H1 (cell line): ENCODE measurements around the gene NELL1. TPM values are rescaled to one million over a fixed set of nuclear protein-coding genes. Genes with fewer than 3 reads are reported as not detected.

Experiments
- CTCF ChIA-PET: fragments of 300-600 bp; sonication (Branson Sonifier 250); formaldehyde crosslinking; loops from one replicate; lab custom pipeline; 2021; ENCODE audit not compliant: partially characterized antibody; lab: Charles Lee
- POLR2A ChIA-PET: fragments of 300-600 bp; sonication (Branson Sonifier 250); formaldehyde crosslinking; loops from one replicate; lab custom pipeline; 2021; ENCODE audit warnings: inconsistent platforms; ENCODE audit not compliant: partially characterized antibody; lab: Charles Lee
- DNase-seq, 2 experiments: peaks; one replicate each; pipeline versions ENCODE4 v3.0.0 to v3.0.0-alpha.2; 2010 to 2022; ENCODE audit warnings: low spot score in 2 of 2, low read depth in 1 of 2, mixed read lengths in 1 of 2
- FAIRE-seq: peaks from 2 replicates; lab custom pipeline; 2011; peaks lifted over from hg19 to GRCh38; lab: Jason Lieb, UNC
- H2AFZ ChIP-seq: 2 replicates; pipeline ENCODE4 v1.8.1; 2012; ENCODE audit warnings: low read length, inconsistent platforms
- H2AK5ac ChIP-seq: 2 replicates; pipeline ENCODE4 v1.6.1; 2013; ENCODE audit warnings: low read depth, low read length
- H2BK120ac ChIP-seq: replicated peaks from 2 replicates; pipeline ENCODE3; 2013; ENCODE audit warnings: low read depth, low read length, inconsistent platforms
- H2BK12ac ChIP-seq: 2 replicates; pipeline ENCODE4 v1.6.1; 2013; ENCODE audit warnings: low read depth, low read length
- H2BK15ac ChIP-seq: 2 replicates; pipeline ENCODE4 v1.6.1; 2013; ENCODE audit warnings: low read length
- H2BK20ac ChIP-seq: 2 replicates; pipeline ENCODE4 v1.6.1; 2013; ENCODE audit warnings: low read length
- H2BK5ac ChIP-seq: 2 replicates; pipeline ENCODE4 v1.6.1; 2013; ENCODE audit warnings: low read depth, low read length
- H3K14ac ChIP-seq: 2 replicates; pipeline ENCODE4 v1.6.1; 2013; ENCODE audit warnings: inconsistent platforms; ENCODE audit not compliant: insufficient read length
- H3K18ac ChIP-seq: 2 replicates; pipeline ENCODE4 v1.6.1; 2013; ENCODE audit warnings: low read length; ENCODE audit errors: extremely low read depth
- H3K23ac ChIP-seq: 2 replicates; pipeline ENCODE4 v1.6.1; 2013; ENCODE audit warnings: inconsistent platforms; ENCODE audit not compliant: insufficient read length
- H3K23me2 ChIP-seq: 2 replicates; pipeline ENCODE4 v1.6.1; 2013; ENCODE audit warnings: low read depth, low read length
- H3K27ac ChIP-seq: 2 replicates; pipeline ENCODE4 v1.6.1; 2011; ENCODE audit warnings: low read depth, low read length, inconsistent platforms
- H3K27me3 ChIP-seq, 4 experiments: replicated peaks in 1 of 4; 1 replicate in 1 of 4; 2 replicates in 3 of 4; pipeline versions ENCODE4 v1.6.1 to v1.8.1; 2011 to 2013; ENCODE audit warnings: low read length in 3 of 4, mild to moderate bottlenecking in 3 of 4, inconsistent platforms in 2 of 4, mixed read lengths in 2 of 4, moderate library complexity in 1 of 4; ENCODE audit not compliant: control insufficient read depth in 3 of 4, insufficient read depth in 3 of 4; ENCODE audit errors: extremely low read depth in 1 of 4
- H3K36me3 ChIP-seq, 4 experiments: 2 replicates each; pipeline versions ENCODE4 v1.6.1 to v1.8.1; 2011 to 2013; ENCODE audit warnings: mild to moderate bottlenecking in 4 of 4, low read length in 3 of 4, moderate library complexity in 2 of 4, control low read depth in 1 of 4, inconsistent platforms in 1 of 4; ENCODE audit not compliant: insufficient read depth in 4 of 4, control insufficient read depth in 2 of 4
- H3K4ac ChIP-seq: replicated peaks from 2 replicates; pipeline ENCODE3; 2013; ENCODE audit warnings: low read length, low read depth, mixed read lengths, inconsistent platforms; ENCODE audit not compliant: insufficient read length
- H3K4me1 ChIP-seq, 4 experiments: replicated peaks in 1 of 4; 1 replicate in 1 of 4; 2 replicates in 3 of 4; pipeline versions ENCODE4 v1.6.1 to v1.8.1; 2011 to 2013; ENCODE audit warnings: low read length in 3 of 4, inconsistent platforms in 2 of 4, mixed read lengths in 1 of 4; ENCODE audit not compliant: insufficient read depth in 4 of 4, control insufficient read depth in 3 of 4
- H3K4me2 ChIP-seq, 2 experiments: 2 replicates each; pipeline versions ENCODE4 v1.6.1 to v1.8.1; 2011 to 2013; ENCODE audit warnings: low read depth in 2 of 2, low read length in 2 of 2, control low read depth in 1 of 2, inconsistent platforms in 1 of 2, mild to moderate bottlenecking in 1 of 2; ENCODE audit not compliant: insufficient read depth in 1 of 2
- H3K4me3 ChIP-seq, 4 experiments: fragments of 200-600, 300-600 bp in 1 of 4; sonication (generic), shearing (Covaris generic), sonication (Bioruptor Twin) in 1 of 4; 2 replicates each; pipeline versions ENCODE4 v1.5.1 to v1.8.1; 2011 to 2016; ENCODE audit warnings: low read length in 4 of 4, low read depth in 3 of 4, control low read depth in 2 of 4, inconsistent platforms in 2 of 4, mild to moderate bottlenecking in 2 of 4, mixed read lengths in 1 of 4, moderate library complexity in 1 of 4; ENCODE audit not compliant: insufficient read depth in 2 of 4; ENCODE audit errors: extremely low read depth in 1 of 4
- H3K56ac ChIP-seq: replicated peaks from 2 replicates; pipeline ENCODE3; 2013; ENCODE audit warnings: low read depth, mild to moderate bottlenecking, mixed read lengths, low read length, inconsistent platforms; ENCODE audit not compliant: insufficient read length
- H3K79me1 ChIP-seq: 2 replicates; pipeline ENCODE4 v1.6.1; 2013; ENCODE audit warnings: low read depth, low read length, control low read depth
- H3K79me2 ChIP-seq, 2 experiments: 2 replicates each; pipeline versions ENCODE4 v1.6.1 to v1.8.1; 2012 to 2013; ENCODE audit warnings: low read length in 2 of 2, mild to moderate bottlenecking in 2 of 2, inconsistent platforms in 1 of 2; ENCODE audit not compliant: insufficient read depth in 2 of 2, control insufficient read depth in 1 of 2
- H3K9ac ChIP-seq, 4 experiments: replicated peaks in 1 of 4; 1 replicate in 1 of 4; 2 replicates in 3 of 4; pipeline versions ENCODE4 v1.6.1 to v1.8.1; 2011 to 2013; ENCODE audit warnings: low read depth in 3 of 4, low read length in 3 of 4, control low read depth in 2 of 4, mild to moderate bottlenecking in 2 of 4, moderate library complexity in 2 of 4, inconsistent platforms in 1 of 4; ENCODE audit errors: extremely low read depth in 1 of 4
- H3K9me3 ChIP-seq, 2 experiments: 2 replicates each; pipeline versions ENCODE4 v1.6.1 to v1.8.1; 2012 to 2013; ENCODE audit warnings: mild to moderate bottlenecking in 2 of 2, moderate library complexity in 2 of 2, control low read depth in 1 of 2, inconsistent platforms in 1 of 2, low read depth in 1 of 2, low read length in 1 of 2, mixed read lengths in 1 of 2; ENCODE audit not compliant: insufficient read depth in 2 of 2
- H4K20me1 ChIP-seq, 2 experiments: replicated peaks in 1 of 2; 2 replicates each; pipeline versions ENCODE3 to v1.8.1; 2011 to 2013; ENCODE audit warnings: inconsistent platforms in 2 of 2, low read length in 2 of 2, mild to moderate bottlenecking in 1 of 2; ENCODE audit not compliant: insufficient read depth in 2 of 2, control insufficient read depth in 1 of 2
- H4K5ac ChIP-seq: 2 replicates; pipeline ENCODE4 v1.6.1; 2013; ENCODE audit warnings: low read length, low read depth, mixed read lengths, inconsistent platforms; ENCODE audit not compliant: insufficient read length
- H4K8ac ChIP-seq: 2 replicates; pipeline ENCODE4 v1.8.0; 2013; ENCODE audit warnings: mild to moderate bottlenecking, moderate library complexity, low read length, inconsistent platforms; ENCODE audit not compliant: insufficient read depth; ENCODE audit errors: extremely low read depth
- H4K91ac ChIP-seq: replicated peaks from 2 replicates; pipeline ENCODE3; 2013; ENCODE audit warnings: low read length, mixed read lengths, inconsistent platforms; ENCODE audit not compliant: insufficient read length
- JUND ChIP-seq: IDR thresholded peaks from 2 replicates; pipeline ENCODE4 v1.6.1; 2011; ENCODE audit warnings: mild to moderate bottlenecking, improper control_type of control experiment, low read length
- RNF2 ChIP-seq: fragments of 200-900, 300-1000 bp; sonication (generic); IDR thresholded peaks from 2 replicates; pipeline ENCODE4 v1.7.1; 2016; ENCODE audit warnings: borderline replicate concordance, low read depth, mild to moderate bottlenecking, antibody characterized with exemption, low read length; ENCODE audit not compliant: poor library complexity, severe bottlenecking; ENCODE audit errors: missing control alignments
- SIX5 ChIP-seq: IDR thresholded peaks from 2 replicates; pipeline ENCODE4 v1.6.1; 2011; ENCODE audit warnings: mild to moderate bottlenecking, low read depth, low read length
- SP1 ChIP-seq: IDR thresholded peaks from 2 replicates; pipeline ENCODE4 v1.6.1; 2011; ENCODE audit warnings: low read depth, low read length
- SUZ12 ChIP-seq: fragments of 200-600 bp; sonication (generic); IDR thresholded peaks from 2 replicates; pipeline ENCODE4 v1.6.1; 2012; ENCODE audit warnings: mild to moderate bottlenecking, inconsistent platforms, low read length, moderate library complexity, mixed read lengths
- TAF7 ChIP-seq: optimal IDR thresholded peaks from 2 replicates; pipeline ENCODE3; 2011; ENCODE audit warnings: low read depth, mild to moderate bottlenecking, inconsistent platforms, low read length, moderate library complexity, borderline replicate concordance
- WGBS, 2 experiments: shearing (Covaris generic) in 1 of 2; methylation state at CpG; one replicate each; pipeline versions ENCODE4 v1.1.6 to v1.1.7; 2013 to 2015; ENCODE audit warnings: low lambda C conversion rate in 2 of 2, mixed read lengths in 2 of 2, inconsistent platforms in 1 of 2, low coverage in 1 of 2, missing lambda C conversion rate in 1 of 2; ENCODE audit not compliant: insufficient replicate concordance in 2 of 2, insufficient coverage in 1 of 2, insufficient read length in 1 of 2; ENCODE audit errors: extremely low coverage in 1 of 2, missing lambda C conversion rate in 1 of 2; 5-methylcytosine and 5-hydroxymethylcytosine counted together
- polyA plus RNA-seq, 7 experiments: library from polyadenylated mRNA; depleted of rRNA in 3 of 7; stranded (reverse) in 5 of 7; unstranded in 2 of 7; fragments of >200 nt in 5 of 7; fragments of 200-250 nt in 2 of 7; gene quantifications; 1 replicate in 5 of 7; 2 replicates in 1 of 7; 4 replicates in 1 of 7; pipeline versions ENCODE4 v1.2.1 to v1.2.3, GENCODE V29; 2011 to 2013; ENCODE audit warnings: missing spikeins in 2 of 7, mixed read lengths in 2 of 7
- total RNA-seq: library from RNA; stranded (reverse); fragmentation: NEBNext Ultra II Directional; extraction: Animal tissue kit (Norgen Biotek cat#: 25700); gene quantifications from 2 replicates; pipeline ENCODE4 v1.2.1, GENCODE V29; 2021

The NELL1 gene
- total and polyA plus RNA-seq, 2 of the 8 experiments (the other 6 are each of a cell fraction or from before 2014, with no cell fraction given) = 0.21 TPM; not detected in 1

DNA sequence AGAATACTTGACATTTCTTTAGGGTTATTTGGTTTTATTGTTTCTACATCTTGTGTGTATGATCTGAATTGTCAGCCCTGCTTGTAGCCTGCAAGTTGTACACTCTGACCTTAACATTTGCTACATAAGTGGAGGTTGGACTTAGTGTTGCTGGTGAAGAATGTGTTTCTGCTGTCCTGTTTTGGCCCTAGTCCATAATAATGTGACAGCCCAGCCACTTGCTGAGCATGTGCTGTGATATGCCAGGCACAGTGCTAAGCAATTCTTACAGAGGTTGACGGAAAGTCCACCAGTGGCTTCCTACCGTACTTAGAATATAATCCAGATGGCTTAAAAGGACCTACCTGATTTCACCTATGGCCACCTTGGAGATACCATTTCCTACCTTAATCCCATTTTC lies 526.6 kb downstream of the NELL1 start:
- Histone ChIP-seq H4K20me1 (no peaks in the 10 kb centered on the region), H2AK5ac (no peak overlapping the region), H3K79me2 (no peaks in the 10 kb centered on the region), H3K23me2 (no peaks in the 10 kb centered on the region), H2BK5ac (no peak overlapping the region), H3K36me3 (no peaks in the 10 kb centered on the region), H3K18ac (no peak overlapping the region), H3K9me3 (no peaks in the 10 kb centered on the region), H3K56ac (no peak overlapping the region), H4K5ac (no peak overlapping the region), H3K9ac (no peak overlapping the region), H3K4me1 (no peaks in the 10 kb centered on the region), H3K4ac (no peak overlapping the region), H3K23ac (no peak overlapping the region), H3K79me1 (no peaks in the 10 kb centered on the region), H2BK20ac (no peak overlapping the region), H4K8ac (no peak overlapping the region), H3K4me3 (no peak overlapping the region), H3K4me2 (no peak overlapping the region), H2AFZ (no peak overlapping the region), H2BK120ac (no peak overlapping the region), H3K14ac (no peak overlapping the region), H2BK12ac (no peak overlapping the region), H3K27me3 (no peaks in the 10 kb centered on the region), H4K91ac (no peak overlapping the region), H2BK15ac (no peak overlapping the region), H3K27ac (no peak overlapping the region)
- FAIRE-seq (no peak), DNase-seq (no peak)
- POLR2A ChIA-PET = no interaction called here
- TF ChIP-seq JUND (no peak), SUZ12 (no peak), TAF7 (no peak), SP1 (no peak), SIX5 (no peak), RNF2 (no peak)
- 56% methylated on average over 2 of the region's 2 CpGs; no CpG with 5 or more reads in 1 of the 2 experiments for WGBS, 2 experiments
- CTCF ChIA-PET = no interaction called here
